ENCODE measurements around the gene IL7R.

IL7R gene

DNA sequence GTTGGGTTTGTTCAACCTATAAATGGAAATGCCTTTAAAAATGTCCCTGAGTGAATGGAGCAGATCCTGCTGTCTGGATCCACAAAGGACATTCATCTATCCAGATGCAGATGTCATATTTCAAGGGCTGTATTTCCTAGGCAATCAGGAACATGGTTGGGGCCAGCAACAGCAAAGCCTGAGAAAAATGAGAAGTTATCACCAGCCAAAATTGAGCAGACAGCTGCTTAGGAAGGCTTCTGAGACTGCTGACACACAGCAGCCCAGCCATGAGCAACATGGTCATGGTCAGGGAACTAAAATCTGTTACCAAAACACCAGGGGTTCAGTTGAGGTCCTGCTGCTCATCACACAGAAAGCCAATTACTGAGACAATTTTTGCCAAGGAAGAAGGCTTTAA is 9.2 kb upstream of the IL7R start:
- TF ChIP-seq, protein P1, sequence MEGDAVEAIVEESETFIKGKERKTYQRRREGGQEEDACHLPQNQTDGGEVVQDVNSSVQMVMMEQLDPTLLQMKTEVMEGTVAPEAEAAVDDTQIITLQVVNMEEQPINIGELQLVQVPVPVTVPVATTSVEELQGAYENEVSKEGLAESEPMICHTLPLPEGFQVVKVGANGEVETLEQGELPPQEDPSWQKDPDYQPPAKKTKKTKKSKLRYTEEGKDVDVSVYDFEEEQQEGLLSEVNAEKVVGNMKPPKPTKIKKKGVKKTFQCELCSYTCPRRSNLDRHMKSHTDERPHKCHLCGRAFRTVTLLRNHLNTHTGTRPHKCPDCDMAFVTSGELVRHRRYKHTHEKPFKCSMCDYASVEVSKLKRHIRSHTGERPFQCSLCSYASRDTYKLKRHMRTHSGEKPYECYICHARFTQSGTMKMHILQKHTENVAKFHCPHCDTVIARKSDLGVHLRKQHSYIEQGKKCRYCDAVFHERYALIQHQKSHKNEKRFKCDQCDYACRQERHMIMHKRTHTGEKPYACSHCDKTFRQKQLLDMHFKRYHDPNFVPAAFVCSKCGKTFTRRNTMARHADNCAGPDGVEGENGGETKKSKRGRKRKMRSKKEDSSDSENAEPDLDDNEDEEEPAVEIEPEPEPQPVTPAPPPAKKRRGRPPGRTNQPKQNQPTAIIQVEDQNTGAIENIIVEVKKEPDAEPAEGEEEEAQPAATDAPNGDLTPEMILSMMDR (IDR thresholded peaks at IDR 0.05): no peak

DNA sequence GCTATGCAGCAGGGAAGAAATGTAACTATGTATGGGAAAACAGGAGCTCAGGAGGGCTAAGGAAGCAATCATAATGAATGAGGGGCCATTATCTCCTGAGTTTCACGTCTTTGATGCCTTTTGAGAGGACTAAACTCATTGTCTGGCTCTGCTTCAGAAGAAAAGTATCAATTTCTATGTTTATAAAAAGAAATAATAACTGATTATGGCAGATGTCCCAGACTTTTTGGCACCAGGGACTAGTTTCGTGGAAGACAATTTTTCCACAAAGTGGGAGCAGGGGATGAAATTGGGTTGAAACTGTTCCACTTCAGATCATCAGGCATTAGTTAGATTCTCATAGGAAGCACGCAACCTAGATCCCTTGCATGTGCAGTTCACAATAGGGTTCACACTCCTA is 8.7 kb upstream of the IL7R start:
- TF ChIP-seq, protein P1 (IDR thresholded peaks at IDR 0.05): no peak

DNA sequence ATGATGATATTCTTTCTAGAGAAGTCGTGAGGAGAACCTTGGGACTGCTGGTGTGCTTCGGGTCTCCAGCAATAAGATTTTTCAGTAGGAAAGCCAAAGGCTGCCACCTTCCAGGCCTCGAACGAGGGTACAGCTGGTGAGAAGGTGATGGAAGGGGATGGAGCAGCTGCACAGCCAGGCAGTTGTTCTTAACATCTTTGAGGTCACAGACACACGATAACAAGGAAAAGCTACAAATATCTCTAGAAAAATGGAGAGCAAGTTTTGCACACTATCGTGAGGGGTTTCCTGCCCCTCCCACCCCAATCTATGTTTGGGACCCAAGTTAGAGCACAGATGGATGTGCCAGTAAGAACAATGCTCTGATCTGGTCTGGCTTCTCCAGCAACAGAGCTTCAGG is 6.8 kb upstream of the IL7R start:
- TF ChIP-seq, protein P1 (IDR thresholded peaks at IDR 0.05): no peak

DNA sequence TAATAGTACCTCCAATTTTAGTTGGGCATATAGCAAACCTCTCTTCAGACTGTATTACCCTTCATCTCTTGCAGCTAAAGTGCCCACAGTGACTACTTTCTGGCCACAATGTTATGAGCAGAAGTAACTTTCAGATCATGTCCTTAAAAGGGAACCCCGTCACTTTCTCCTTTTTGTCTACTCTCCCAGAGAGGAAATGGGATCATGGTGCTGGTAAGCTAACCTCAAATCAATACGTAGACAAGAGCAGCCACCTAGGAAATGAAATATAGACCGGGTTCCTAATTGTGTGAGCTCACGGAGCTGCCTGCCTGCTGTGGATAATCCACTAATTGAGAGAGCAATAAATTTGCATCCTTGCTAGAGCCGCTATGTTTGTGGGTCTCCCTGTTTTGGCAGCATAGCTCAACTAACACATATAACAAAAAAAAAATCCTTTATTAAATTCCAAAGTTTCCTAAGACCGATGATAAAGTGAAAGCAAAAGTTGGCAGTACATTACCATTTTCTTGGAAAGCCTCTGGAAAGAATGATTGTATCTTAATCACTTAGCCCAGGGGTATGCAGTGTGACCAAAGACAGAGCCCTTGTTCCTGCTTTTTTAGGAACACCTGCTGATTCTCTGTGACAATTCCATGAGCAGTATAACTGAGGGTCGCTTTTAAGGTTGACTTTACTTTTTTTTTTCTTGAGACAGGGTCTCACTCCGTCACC is 5.6 kb upstream of the IL7R start:
- TF ChIP-seq, protein P1 (IDR thresholded peaks at IDR 0.05): no peak

DNA sequence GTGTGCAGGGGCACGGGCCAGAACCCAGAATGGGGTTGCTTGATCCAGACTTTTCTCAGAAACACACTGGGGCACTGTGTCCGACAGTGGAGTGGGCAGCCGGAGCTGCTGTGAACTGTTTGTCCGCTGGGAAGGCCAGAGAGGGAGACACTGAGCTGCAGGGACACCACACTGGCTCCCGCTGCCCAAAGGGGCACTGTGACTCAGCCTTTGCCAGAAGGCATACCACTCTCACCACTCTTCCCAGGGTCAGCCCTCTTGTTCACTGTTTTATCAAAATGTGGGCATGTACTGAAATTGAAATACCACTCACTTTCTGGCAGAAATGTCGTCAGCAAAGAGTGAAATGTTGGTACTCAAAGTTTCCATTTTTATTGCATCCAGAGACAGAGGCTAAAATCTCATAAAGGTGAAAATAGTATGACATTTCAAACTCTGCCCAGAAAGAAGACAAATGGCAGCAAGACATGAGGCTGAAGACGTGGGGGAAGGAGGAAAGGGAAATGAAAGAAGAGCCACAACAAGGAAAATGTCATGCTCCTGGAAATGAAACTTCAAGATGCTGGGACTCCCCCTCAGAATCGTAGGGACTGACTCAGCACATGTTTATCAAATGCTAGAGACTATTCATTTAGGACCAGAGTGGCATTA is 4.5 kb upstream of the IL7R start:
- TF ChIP-seq, protein P1 (IDR thresholded peaks at IDR 0.05): no peak

DNA sequence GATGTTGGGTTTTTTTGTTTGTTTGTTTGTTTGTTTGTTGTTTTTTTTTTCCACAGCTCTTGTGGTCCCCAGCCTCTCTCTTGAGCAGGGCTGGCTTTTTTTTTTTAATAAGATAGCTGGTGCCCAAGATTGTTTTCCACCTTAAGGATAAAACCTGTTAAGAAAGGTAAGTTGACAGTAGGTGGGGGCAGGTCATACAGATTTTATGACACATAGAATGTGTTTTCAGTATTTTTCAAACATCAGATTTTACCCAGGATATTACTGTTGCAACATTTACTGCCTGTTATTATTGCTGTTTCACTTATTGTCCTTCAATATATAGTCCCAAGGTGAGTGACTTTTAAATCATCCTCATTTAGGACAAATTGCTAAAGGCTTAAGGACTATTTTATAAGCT is 3.9 kb upstream of the IL7R start:
- TF ChIP-seq, protein P1 (IDR thresholded peaks at IDR 0.05): no peak

DNA sequence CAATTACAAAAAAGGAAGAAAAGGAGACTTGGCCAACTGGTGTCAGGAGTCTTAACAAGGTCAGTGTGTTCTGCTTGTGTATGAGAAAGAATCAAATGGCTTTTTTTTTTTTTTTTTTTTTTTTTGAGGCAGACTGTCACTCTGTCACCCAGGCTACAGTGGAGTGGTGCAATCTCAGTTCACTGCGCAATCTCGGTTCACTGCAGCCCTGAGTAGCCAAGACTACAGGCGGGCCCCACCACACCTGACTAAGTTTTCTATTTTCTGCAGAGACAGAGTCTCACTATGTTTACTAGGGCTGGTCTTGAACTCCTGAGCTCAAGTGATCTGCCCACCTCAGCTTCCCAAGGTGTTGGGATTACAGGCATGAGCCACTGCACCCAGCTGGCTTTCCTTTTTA is 3.1 kb upstream of the IL7R start:
- TF ChIP-seq, protein P1 (IDR thresholded peaks at IDR 0.05): no peak
